A172 (cell line): Measurements from ENCODE around the gene HSPA9. TPM values are rescaled to one million over a fixed set of nuclear protein-coding genes. Genes with fewer than 3 reads are reported as not detected.
"Not testable (repeated sequence)": the region's sequence is repeated elsewhere in the genome, so short reads cannot be mapped to it uniquely, and the experiment has no call there.

Experiments used
- DNase-seq: peaks from one replicate; pipeline ENCODE4 v3.0.0-alpha.2; 2015; ENCODE audit warnings: low spot score
- total RNA-seq: library from RNA; depleted of rRNA; stranded (reverse); fragments of >200 nt; shearing (Covaris generic); gene quantifications from 2 replicates; pipeline ENCODE4 v1.2.3, GENCODE V29; 2014; rRNA removed

Gene HSPA9
- total RNA-seq, 1 experiment from 2014 or later, result 605 TPM

- no peak for DNase-seq
Observed at GRCh38 chr5:138533973-138534941, 40.9 kb downstream of the HSPA9 start.

GRCh38 chr5:138529812-138530211, 45.4 kb downstream of the HSPA9 start:
- DNase-seq, result no peak

GRCh38 chr5:138528744-138529469, 46.3 kb downstream of the HSPA9 start:
- no peak for DNase-seq

GRCh38 chr5:138528208-138528607, 47.0 kb downstream of the HSPA9 start:
- DNase-seq, result no peak

GRCh38 chr5:138527170-138527569, 48.0 kb downstream of the HSPA9 start:
- DNase-seq, result no peak

GRCh38 chr5:138523406-138523805, 51.8 kb downstream of the HSPA9 start:
- DNase-seq, result no peak

- DNase-seq, result no peak
Observed at GRCh38 chr5:138520971-138521370, 54.2 kb downstream of the HSPA9 start.

GRCh38 chr5:138517437-138517836, 57.8 kb downstream of the HSPA9 start:
- no peak for DNase-seq

- no peak for DNase-seq
Observed at GRCh38 chr5:138515556-138516245, 59.5 kb downstream of the HSPA9 start.

GRCh38 chr5:138514021-138514420, 61.2 kb downstream of the HSPA9 start:
- no peak for DNase-seq

GRCh38 chr5:138508958-138509357, 66.2 kb downstream of the HSPA9 start:
- DNase-seq, result no peak

GRCh38 chr5:138507485-138507884, 67.7 kb downstream of the HSPA9 start:
- not testable (repeated sequence) for DNase-seq

- DNase-seq, result no peak
Observed at GRCh38 chr5:138506370-138507306, 68.6 kb downstream of the HSPA9 start.

- peak; percentile 18 for DNase-seq
Observed at GRCh38 chr5:138504799-138505198, 70.4 kb downstream of the HSPA9 start.

Other genes with a start within 250 kb of the HSPA9 start
- gene CDC25C, start 243.6 kb downstream of the HSPA9 start, total RNA-seq, result 24.8 and 25.4 TPM in 2 replicates
- gene FAM53C, start 237.1 kb downstream of the HSPA9 start, total RNA-seq, result 25.4 and 30.7 TPM in 2 replicates
- 45.5 and 50.5 TPM in 2 replicates for gene KDM3B, start 222.7 kb downstream of the HSPA9 start, total RNA-seq
- gene REEP2, start 136.3 kb downstream of the HSPA9 start, total RNA-seq, result 37.7 and 43.5 TPM in 2 replicates
- 2.6 and 4.3 TPM in 2 replicates for gene EGR1, start 109.9 kb downstream of the HSPA9 start, total RNA-seq
- 165 and 172 TPM in 2 replicates for gene ETF1, start 32.2 kb downstream of the HSPA9 start, total RNA-seq
- 369 and 401 TPM in 2 replicates for gene CTNNA1, start 178.0 kb upstream of the HSPA9 start, total RNA-seq